Suppressor macrophage (primary cell): Measurements from ENCODE around the gene C14orf39.
"Not testable (repeated sequence)": the region's sequence is repeated elsewhere in the genome, so short reads cannot be mapped to it uniquely, and the experiment has no call there.

Experiments used
- DNase-seq, 4 experiments: peaks; one replicate each; pipeline ENCODE4 v3.0.0-alpha.2; 2020 to 2022

C14orf39 gene

DNA sequence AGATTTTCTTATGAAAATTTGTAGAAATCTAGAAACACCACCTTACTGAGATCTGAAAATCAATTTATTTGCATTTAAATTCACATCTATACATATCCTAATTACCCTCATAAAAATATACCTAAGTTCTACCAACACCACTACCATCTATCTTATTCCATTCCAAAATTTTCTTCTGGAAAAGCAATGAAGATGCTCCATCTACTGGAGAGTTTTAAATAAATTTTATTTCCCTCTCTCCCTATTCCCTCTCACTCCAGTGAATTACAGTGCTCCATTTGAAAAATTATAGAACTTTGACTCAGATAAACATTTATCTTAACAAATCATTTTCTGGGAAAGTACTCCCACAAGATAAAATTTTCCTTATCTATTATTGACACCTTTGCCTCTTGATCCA, 2.3 kb upstream of the C14orf39 start:
- DNase-seq = no peak

GRCh38 chr14:60487211-60487610, 1.3 kb upstream of the C14orf39 start:
- DNase-seq = no peak

DNA sequence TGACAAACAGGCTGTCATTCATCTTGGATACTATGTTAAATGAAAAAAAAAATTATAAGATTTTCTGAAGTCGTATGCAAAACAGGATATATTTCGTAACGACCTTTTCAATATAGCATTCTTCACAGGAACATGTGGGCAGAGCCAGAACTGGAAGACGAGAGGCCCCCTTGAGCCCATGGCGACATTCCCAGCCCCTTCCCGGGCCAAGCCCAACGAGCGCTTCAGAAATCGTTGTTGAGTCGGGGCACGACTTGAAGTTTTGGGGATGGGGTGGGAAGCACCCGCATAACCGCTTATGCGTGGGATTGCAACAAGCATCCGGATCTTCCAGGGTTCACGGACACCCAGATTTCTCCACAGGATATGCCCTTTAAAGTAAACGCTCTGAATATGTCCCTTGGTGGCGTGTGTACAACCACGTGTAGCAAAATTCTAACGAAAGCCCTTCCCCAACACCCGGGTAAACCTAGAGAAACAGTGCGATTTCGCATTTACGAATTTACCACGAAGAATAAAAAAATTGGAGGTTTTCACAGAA, 736 bp downstream of the C14orf39 start:
- no peak for DNase-seq

DNA sequence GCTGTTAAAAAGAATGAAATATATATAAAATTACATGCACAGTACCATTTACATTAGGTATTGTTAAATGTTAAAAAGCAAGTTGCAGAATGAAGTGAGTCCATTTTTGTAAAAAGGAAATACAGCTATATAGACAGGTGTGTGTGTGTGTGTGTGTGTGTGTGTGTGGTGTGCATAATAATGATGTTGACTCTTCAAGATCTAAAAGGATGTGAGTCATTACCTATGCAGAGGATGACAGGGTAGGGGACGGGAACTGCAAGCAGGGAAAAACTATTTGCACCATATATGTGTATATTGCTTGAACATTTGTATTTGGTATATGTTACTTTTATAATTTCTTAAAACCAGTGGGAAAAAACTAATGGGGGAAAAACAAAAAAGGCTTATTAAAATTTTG, 3.1 kb downstream of the C14orf39 start:
- DNase-seq = no peak

DNA sequence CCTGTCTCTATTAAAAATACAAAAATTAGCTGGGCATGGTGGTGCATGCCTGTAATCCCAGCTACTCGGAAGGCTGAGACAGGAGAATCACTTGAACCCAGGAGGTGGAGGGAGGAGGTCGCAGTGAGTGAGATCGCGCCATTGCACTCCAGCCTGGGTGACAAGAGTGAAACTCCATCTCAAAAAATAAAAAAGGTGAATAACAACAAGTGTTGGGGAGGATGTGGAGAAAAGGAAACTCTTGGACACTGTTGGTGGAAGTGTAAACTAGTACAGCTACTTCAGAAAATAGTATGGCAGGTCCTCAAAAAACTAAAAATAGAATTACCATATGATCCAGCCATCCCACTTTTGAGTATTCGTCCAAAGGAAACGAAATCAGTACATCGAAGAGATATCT, 5.6 kb downstream of the C14orf39 start:
- DNase-seq = not testable (repeated sequence)

DNA sequence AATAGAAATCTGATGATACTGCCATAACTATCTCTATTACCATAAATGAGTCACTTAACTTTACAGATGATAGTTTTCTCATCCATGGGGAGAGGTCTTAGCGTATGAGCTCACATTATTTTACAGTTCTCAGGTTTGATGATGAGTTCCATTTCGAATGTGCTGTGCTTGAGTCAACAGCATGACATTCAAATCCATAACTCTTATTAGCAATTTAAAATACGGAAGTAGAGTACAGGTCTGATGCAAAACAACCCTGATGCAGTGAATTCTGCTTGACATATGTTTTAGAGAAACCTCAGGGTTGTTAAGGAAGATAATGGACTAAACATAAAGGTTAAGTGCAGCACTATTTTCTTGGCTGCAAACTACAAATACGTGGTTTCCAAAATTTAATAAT, 30.0 kb downstream of the C14orf39 start:
- no peak for DNase-seq

GRCh38 chr14:60430276-60430675, 55.6 kb downstream of the C14orf39 start:
- DNase-seq = no peak

DNA sequence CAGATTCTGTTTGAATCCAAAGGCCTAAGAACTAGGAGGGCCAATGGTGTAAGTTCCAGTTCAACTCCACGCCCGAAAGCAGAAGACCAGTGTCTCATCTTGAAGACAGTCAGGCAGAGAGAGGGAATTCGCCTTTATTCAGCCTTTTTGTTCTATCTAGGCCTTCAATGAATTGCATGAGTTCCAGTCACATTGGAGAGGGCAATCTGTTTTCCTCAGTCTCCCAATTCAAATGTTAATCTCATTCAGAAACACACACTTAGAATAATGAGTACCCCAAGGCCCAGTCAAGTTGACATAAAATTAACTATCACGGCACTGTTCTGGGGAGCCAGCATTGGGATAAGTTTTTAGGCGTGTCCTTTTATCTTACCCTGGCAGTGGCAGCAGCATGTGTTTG, 65.8 kb downstream of the C14orf39 start:
- no peak for DNase-seq

- DNase-seq = not testable (repeated sequence)
Measured at GRCh38 chr14:60397550-60397949, 88.3 kb downstream of the C14orf39 start.

GRCh38 chr14:60396718-60397343, 89.0 kb downstream of the C14orf39 start:
- no peak for DNase-seq
